GM12878 (cell line): ENCODE results near the gene PTPRN2. TPM values are rescaled to one million over a fixed set of nuclear protein-coding genes. Genes with fewer than 3 reads are reported as not detected.

Source experiments
- ATAC-seq: fragments of 200-7000 bp; cut with Tn5 transposase; 3 replicates; pipeline ENCODE4 v1.9.1; 2020; ENCODE audit warnings: mild to moderate bottlenecking, moderate library complexity
- BruUV-seq: library from RNA; stranded (reverse); fragments of 400-500 nt; replicated peaks from 2 replicates; lab custom pipeline; 2021; lab: Mats Ljungman, UMichigan
- CTCF ChIA-PET: fragments of 300-600 bp; sonication (Branson Sonifier 250); formaldehyde crosslinking; extraction: SDS; loops from one replicate; lab custom pipeline; 2021; ENCODE audit warnings: inconsistent platforms; lab: Yijun Ruan, JAX
- POLR2A ChIA-PET: fragments of 350-600 bp; formaldehyde crosslinking; extraction: SDS; loops from one replicate; lab custom pipeline; 2021; ENCODE audit warnings: inconsistent platforms; lab: Charles Lee
- RAD21 ChIA-PET: fragments of 300-600 bp; sonication (Branson Sonifier 250); formaldehyde crosslinking; loops from one replicate; lab custom pipeline; 2023; ENCODE audit warnings: antibody characterized with exemption; ENCODE audit not compliant: unreplicated experiment; lab: Charles Lee
- SMC1A ChIA-PET: fragments of 300-600 bp; sonication (Branson Sonifier 250); formaldehyde crosslinking; loops from one replicate; lab custom pipeline; 2023; ENCODE audit not compliant: unreplicated experiment, uncharacterized antibody; lab: Charles Lee
- DNase-seq: peaks from one replicate; pipeline ENCODE4 v3.0.0-alpha.2; 2011; ENCODE audit warnings: low read depth, low spot score
- FAIRE-seq: peaks from 3 replicates; lab custom pipeline; 2011; peaks lifted over from hg19 to GRCh38; lab: Jason Lieb, UNC
- H2AFZ ChIP-seq: 2 replicates; pipeline ENCODE4 v1.6.0; 2011; ENCODE audit warnings: low read depth, low read length, control low read depth; ENCODE audit not compliant: control insufficient read depth
- H3K27ac ChIP-seq: 2 replicates; pipeline ENCODE4 v1.5.1; 2011; ENCODE audit warnings: control low read depth; ENCODE audit not compliant: control insufficient read depth, insufficient read depth
- H3K27me3 ChIP-seq, 2 experiments: replicated peaks in 1 of 2; 2 replicates each; pipeline versions ENCODE4 v1.6.0 to v1.6.1; 2011; ENCODE audit warnings: low read length in 1 of 2; ENCODE audit not compliant: control insufficient read depth in 2 of 2, insufficient read depth in 2 of 2
- H3K36me3 ChIP-seq, 2 experiments: 2 replicates each; pipeline ENCODE4 v1.5.1; 2011; ENCODE audit warnings: low read length in 1 of 2; ENCODE audit not compliant: control insufficient read depth in 2 of 2, insufficient read depth in 2 of 2
- H3K4me1 ChIP-seq: 2 replicates; pipeline ENCODE4 v1.6.1; 2011; ENCODE audit warnings: mild to moderate bottlenecking, low read length, moderate library complexity, mixed read lengths; ENCODE audit not compliant: control insufficient read depth, insufficient read depth
- H3K4me2 ChIP-seq: 2 replicates; pipeline ENCODE4 v1.6.0; 2011; ENCODE audit warnings: control low read depth; ENCODE audit not compliant: control insufficient read depth, insufficient read depth
- H3K4me3 ChIP-seq: fragments of 200-600 bp; sonication (generic); 2 replicates; pipeline ENCODE4 v1.5.1; 2016
- H3K79me2 ChIP-seq: 2 replicates; pipeline ENCODE4 v1.6.0; 2011; ENCODE audit warnings: low read length; ENCODE audit not compliant: control insufficient read depth, insufficient read depth
- H3K9ac ChIP-seq: 2 replicates; pipeline ENCODE4 v1.8.0; 2011; ENCODE audit warnings: low read length, control low read depth, mixed read lengths; ENCODE audit not compliant: control insufficient read depth, insufficient read depth
- H3K9me3 ChIP-seq: replicated peaks from 3 replicates; pipeline ENCODE4 v1.5.1; 2011; ENCODE audit warnings: mild to moderate bottlenecking, low read length; ENCODE audit not compliant: control insufficient read depth, insufficient read depth
- H4K20me1 ChIP-seq: 2 replicates; pipeline ENCODE4 v1.6.0; 2011; ENCODE audit not compliant: control insufficient read depth, insufficient read depth
- CEBPB ChIP-seq, 2 experiments: fragments of 150-350 bp in 1 of 2; IDR thresholded peaks; 2 replicates each; pipeline ENCODE4 v1.6.1; 2012 to 2014; ENCODE audit warnings: low read depth in 2 of 2, low read length in 2 of 2, borderline replicate concordance in 1 of 2, inconsistent platforms in 1 of 2
- DPF2 ChIP-seq: fragments of 450-650 bp; IDR thresholded peaks from 2 replicates; pipeline ENCODE4 v1.6.1; 2017; ENCODE audit warnings: mild to moderate bottlenecking
- ETV6 ChIP-seq, 2 experiments: fragments of 450-650 bp in 1 of 2; IDR thresholded peaks in 1 of 2; conservative IDR thresholded peaks in 1 of 2; 2 replicates each; pipeline ENCODE4 v1.6.1; 2014; ENCODE audit warnings: antibody characterized with exemption in 1 of 2, borderline replicate concordance in 1 of 2, low read depth in 1 of 2, mild to moderate bottlenecking in 1 of 2, moderate library complexity in 1 of 2
- EZH2 ChIP-seq: IDR thresholded peaks from 2 replicates; pipeline ENCODE4 v1.6.1; 2012; ENCODE audit warnings: low read depth, mild to moderate bottlenecking, control low read depth, inconsistent platforms, low read length, borderline replicate concordance; ENCODE audit not compliant: control insufficient read depth
- FOXM1 ChIP-seq: IDR thresholded peaks from 2 replicates; pipeline ENCODE4 v1.6.1; 2012; ENCODE audit warnings: low read depth, mild to moderate bottlenecking, inconsistent platforms, low read length, moderate library complexity
- IKZF1 ChIP-seq: fragments of 450-650 bp; conservative IDR thresholded peaks from 2 replicates; pipeline ENCODE4 v1.6.1; 2017; ENCODE audit warnings: antibody characterized with exemption, mild to moderate bottlenecking
- LARP7 ChIP-seq: fragments of 450-650 bp; IDR thresholded peaks from 2 replicates; pipeline ENCODE4 v1.6.1; 2017; ENCODE audit warnings: mild to moderate bottlenecking
- MEF2B ChIP-seq: fragments of 450-650 bp; IDR thresholded peaks from 2 replicates; pipeline ENCODE4 v1.6.1; 2018; ENCODE audit warnings: mild to moderate bottlenecking, moderate library complexity; ENCODE audit not compliant: partially characterized antibody, poor library complexity, severe bottlenecking
- NRF1 ChIP-seq: conservative IDR thresholded peaks from 2 replicates; pipeline ENCODE4 v1.6.1; 2011; ENCODE audit warnings: mild to moderate bottlenecking, low read depth, low read length, improper control_type of control experiment
- RAD21 ChIP-seq: IDR thresholded peaks from 2 replicates; pipeline ENCODE4 v1.6.1; 2011; ENCODE audit warnings: mild to moderate bottlenecking, low read depth, low read length, moderate library complexity; ENCODE audit not compliant: insufficient read depth
- SRF ChIP-seq, 2 experiments: IDR thresholded peaks; 2 replicates each; pipeline ENCODE4 v1.6.1; 2011; ENCODE audit warnings: low read depth in 2 of 2, low read length in 2 of 2, mild to moderate bottlenecking in 1 of 2, moderate library complexity in 1 of 2
- STAT3 ChIP-seq: IDR thresholded peaks from 2 replicates; pipeline ENCODE4 v1.6.1; 2011; ENCODE audit warnings: low read depth, low read length, improper control_type of control experiment
- SUZ12 ChIP-seq: fragments of 200-600 bp; sonication (generic); IDR thresholded peaks from one replicate; pipeline ENCODE4 v1.6.1; 2018; ENCODE audit warnings: antibody characterized with exemption, mild to moderate bottlenecking; ENCODE audit not compliant: unreplicated experiment
- WGBS: methylation state at CpG from one replicate; pipeline ENCODE4 v1.1.6; 2016; ENCODE audit warnings: low lambda C conversion rate; ENCODE audit not compliant: insufficient replicate concordance, insufficient coverage; ENCODE audit errors: missing lambda C conversion rate; 5-methylcytosine and 5-hydroxymethylcytosine counted together
- in situ Hi-C: fragments of 300-500 bp; cut with MboI; formaldehyde crosslinking; loops from 9 replicates; pipeline ENCODE4 v1.14.3; 2018; ENCODE audit warnings: mixed read lengths
- intact Hi-C: fragments of 100-400 bp; cut with micrococcal nuclease; formaldehyde crosslinking; loops from one replicate; pipeline ENCODE4 v1.14.2; 2022; ENCODE audit not compliant: unreplicated experiment
- polyA plus RNA-seq, 11 experiments: library from polyadenylated mRNA; depleted of rRNA in 4 of 11; unstranded in 6 of 11; stranded (reverse) in 5 of 11; fragments of >200 nt; fragmentation: Nextera tagmentation in 4 of 11; fragmentation: Illumina TruSeq in 1 of 11; extraction: Ambion mirVana in 4 of 11; extraction: Trizol in 1 of 11; gene quantifications; 1 replicate in 1 of 11; 2 replicates in 10 of 11; pipeline versions ENCODE4 v1.2.1 to v1.2.3, GENCODE V29; 2011 to 2016; ENCODE audit warnings: inconsistent platforms in 2 of 11, missing spikeins in 2 of 11, low read depth in 1 of 11
- total RNA-seq, 4 experiments: library from RNA; depleted of rRNA in 3 of 4; stranded (reverse); fragments of >200 nt in 3 of 4; fragmentation: Illumina TruSeq in 1 of 4; extraction: Trizol in 1 of 4; gene quantifications; 2 replicates each; pipeline versions ENCODE4 v1.2.1 to v1.2.3, GENCODE V29; 2013 to 2021
- TF ChIP-seq, protein P1 (sequence below): fragments of 450-650 bp; IDR thresholded peaks from 2 replicates; pipeline ENCODE4 v1.6.1; 2017; ENCODE audit warnings: mild to moderate bottlenecking, moderate library complexity

The PTPRN2 gene
- total and polyA plus RNA-seq, 10 of the 15 experiments (the other 5 are each of a cell fraction or from before 2014, with no cell fraction given), result 5.4 TPM; not detected in 9

DNA sequence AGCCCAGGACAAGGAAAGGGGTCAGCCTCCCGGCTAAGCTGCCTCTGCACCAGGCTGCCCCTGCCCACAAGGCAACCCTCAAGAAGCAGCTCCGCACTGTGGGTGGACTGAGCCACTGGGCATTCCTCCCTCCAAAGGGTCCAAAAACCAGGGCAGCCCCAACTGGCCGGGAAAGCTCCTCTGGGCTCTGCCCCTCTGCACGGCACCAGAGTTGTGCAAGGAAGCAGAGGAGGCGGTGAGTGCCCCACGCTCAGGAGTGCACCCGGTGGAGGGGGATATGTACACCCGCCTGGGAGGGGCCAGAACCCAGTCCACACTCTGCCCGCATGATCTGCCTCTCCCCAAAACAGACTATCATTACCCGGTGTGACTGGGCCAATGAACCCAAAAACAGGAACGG lies 43.8 kb downstream of the PTPRN2 start (continued):
- TF ChIP-seq, protein P1, sequence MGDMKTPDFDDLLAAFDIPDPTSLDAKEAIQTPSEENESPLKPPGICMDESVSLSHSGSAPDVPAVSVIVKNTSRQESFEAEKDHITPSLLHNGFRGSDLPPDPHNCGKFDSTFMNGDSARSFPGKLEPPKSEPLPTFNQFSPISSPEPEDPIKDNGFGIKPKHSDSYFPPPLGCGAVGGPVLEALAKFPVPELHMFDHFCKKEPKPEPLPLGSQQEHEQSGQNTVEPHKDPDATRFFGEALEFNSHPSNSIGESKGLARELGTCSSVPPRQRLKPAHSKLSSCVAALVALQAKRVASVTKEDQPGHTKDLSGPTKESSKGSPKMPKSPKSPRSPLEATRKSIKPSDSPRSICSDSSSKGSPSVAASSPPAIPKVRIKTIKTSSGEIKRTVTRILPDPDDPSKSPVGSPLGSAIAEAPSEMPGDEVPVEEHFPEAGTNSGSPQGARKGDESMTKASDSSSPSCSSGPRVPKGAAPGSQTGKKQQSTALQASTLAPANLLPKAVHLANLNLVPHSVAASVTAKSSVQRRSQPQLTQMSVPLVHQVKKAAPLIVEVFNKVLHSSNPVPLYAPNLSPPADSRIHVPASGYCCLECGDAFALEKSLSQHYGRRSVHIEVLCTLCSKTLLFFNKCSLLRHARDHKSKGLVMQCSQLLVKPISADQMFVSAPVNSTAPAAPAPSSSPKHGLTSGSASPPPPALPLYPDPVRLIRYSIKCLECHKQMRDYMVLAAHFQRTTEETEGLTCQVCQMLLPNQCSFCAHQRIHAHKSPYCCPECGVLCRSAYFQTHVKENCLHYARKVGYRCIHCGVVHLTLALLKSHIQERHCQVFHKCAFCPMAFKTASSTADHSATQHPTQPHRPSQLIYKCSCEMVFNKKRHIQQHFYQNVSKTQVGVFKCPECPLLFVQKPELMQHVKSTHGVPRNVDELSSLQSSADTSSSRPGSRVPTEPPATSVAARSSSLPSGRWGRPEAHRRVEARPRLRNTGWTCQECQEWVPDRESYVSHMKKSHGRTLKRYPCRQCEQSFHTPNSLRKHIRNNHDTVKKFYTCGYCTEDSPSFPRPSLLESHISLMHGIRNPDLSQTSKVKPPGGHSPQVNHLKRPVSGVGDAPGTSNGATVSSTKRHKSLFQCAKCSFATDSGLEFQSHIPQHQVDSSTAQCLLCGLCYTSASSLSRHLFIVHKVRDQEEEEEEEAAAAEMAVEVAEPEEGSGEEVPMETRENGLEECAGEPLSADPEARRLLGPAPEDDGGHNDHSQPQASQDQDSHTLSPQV, result no peak
- TF ChIP-seq RAD21 (no peak), DPF2 (no peak), ETV6 (conservative IDR thresholded peaks at IDR 0.05 in 1 of 2, IDR thresholded peaks at IDR 0.05 in 1 of 2; ENCODE audit: borderline replicate concordance in 1 of 2, low read depth in 1 of 2) (no peak), LARP7 (no peak)

DNA sequence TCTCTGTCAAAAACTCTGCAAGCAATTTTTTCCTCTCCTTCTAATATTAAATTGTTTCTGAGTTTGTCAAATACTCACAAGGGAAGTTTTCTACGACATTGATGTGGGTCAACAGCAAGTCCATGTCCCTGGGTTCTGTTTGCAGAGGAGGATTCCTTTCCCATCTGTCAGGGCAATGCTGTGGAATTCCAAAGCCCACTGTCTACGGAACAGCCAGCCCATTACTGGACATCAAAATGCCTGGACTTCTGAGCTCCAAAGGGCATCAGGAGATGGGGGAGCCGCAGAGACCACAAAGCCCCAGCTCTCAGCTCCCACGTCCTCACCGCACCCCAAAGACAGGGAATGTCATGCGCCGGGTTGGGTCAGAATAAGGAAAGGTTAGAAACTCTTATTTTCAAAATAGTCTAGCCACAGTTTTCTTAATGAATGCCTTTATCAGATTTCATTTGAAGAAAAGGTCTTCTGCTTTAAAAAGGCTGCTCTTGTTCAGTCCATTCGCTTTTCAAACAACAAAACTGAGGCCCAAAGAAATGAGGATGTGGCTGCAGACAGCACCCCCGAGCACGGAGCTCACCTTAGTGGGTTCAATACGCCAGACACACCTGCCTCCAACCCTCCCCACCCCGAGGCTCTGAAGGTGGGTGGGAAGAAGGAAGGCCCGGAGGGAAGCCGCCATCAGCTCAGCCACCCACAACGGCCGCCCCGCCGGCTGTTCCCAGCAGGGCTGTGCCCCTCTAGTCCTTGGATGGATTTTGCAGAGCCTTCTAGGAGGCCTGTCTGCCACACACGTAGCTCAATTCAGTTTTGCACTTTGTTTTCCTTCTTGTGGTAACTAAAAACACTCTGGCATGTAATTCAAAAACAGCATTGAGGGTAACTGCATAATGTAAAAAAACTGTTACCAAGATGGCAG lies 44.7 kb downstream of the PTPRN2 start:
- intact Hi-C loops, result no loop called here
- WGBS, result 55% methylated on average over 19 of the region's 19 CpGs
- ChIA-PET SMC1A (no interaction called here), CTCF (no interaction called here), POLR2A (interaction anchor here (0.5 kb wide), 1 partner anchor 748 kb away, joined by 3 read pairs; no protein-coding TSS in a partner anchor), RAD21 (no interaction called here)
- ATAC-seq (no peak), DNase-seq (no peak), FAIRE-seq (no peak)
- Histone ChIP-seq H3K9ac (no peak overlapping the region), H4K20me1 (no peaks in the 10 kb centered on the region), H3K79me2 (no peaks in the 10 kb centered on the region), H3K4me1 (no peaks in the 10 kb centered on the region), H3K4me3 (no peak overlapping the region), H3K9me3 (no peaks in the 10 kb centered on the region; the same call in 2 of the 3 replicates), H2AFZ (no peak overlapping the region), H3K36me3 (no peaks in the 10 kb centered on the region), H3K27ac (no peak overlapping the region), H3K27me3 (no peaks in the 10 kb centered on the region), H3K4me2 (no peak overlapping the region)
- in situ Hi-C loops, result no loop called here
- BruUV-seq, result no TSS peak
- TF ChIP-seq IKZF1, result no peak
- TF ChIP-seq STAT3, result no peak
- no peak for TF ChIP-seq NRF1
- TF ChIP-seq SUZ12, result no peak
- no peak for TF ChIP-seq CEBPB (IDR thresholded peaks at IDR 0.05; ENCODE audit: borderline replicate concordance in 1 of 2, low read depth in 2 of 2, low read length in 2 of 2)
- TF ChIP-seq EZH2, result no peak
- no peak for TF ChIP-seq FOXM1
- no peak for TF ChIP-seq RAD21
- TF ChIP-seq SRF (IDR thresholded peaks at IDR 0.05; ENCODE audit: low read depth in 2 of 2, low read length in 2 of 2), result no peak
- TF ChIP-seq MEF2B, result no peak
